Esophagus muscularis mucosa (tissue), 4 donors: Measurements from ENCODE around the gene PSMA4. TPM values are rescaled to one million over a fixed set of nuclear protein-coding genes. Genes with fewer than 3 reads are reported as not detected.

ENCODE experiments used
- DNase-seq: peaks from one replicate; pipeline ENCODE4 v3.0.0-alpha.2; 2017; ENCODE audit errors: extremely low spot score
- H3K27ac ChIP-seq, 4 donors: fragments of 200-600 bp; sonication (generic); replicated peaks in 1 of 4; 1 replicate in 3 of 4; 2 replicates in 1 of 4; pipeline ENCODE4 v1.5.1; 2016 to 2019; ENCODE audit warnings: mild to moderate bottlenecking in 1 of 4
- H3K27me3 ChIP-seq, 4 donors: fragments of 200-600 bp; sonication (generic); one replicate each; pipeline versions ENCODE4 v1.5.1 to v1.6.0; 2016 to 2019
- H3K36me3 ChIP-seq, 4 donors: fragments of 200-600 bp; sonication (generic); one replicate each; pipeline ENCODE4 v1.5.1; 2016 to 2019
- H3K4me1 ChIP-seq, 4 donors: fragments of 200-600 bp; sonication (generic); one replicate each; pipeline ENCODE4 v1.5.1; 2016 to 2019
- H3K4me3 ChIP-seq, 4 donors: fragments of 200-600 bp; sonication (generic); 1 replicate in 2 of 4; 2 replicates in 2 of 4; pipeline ENCODE4 v1.5.1; 2016 to 2019; ENCODE audit warnings: mild to moderate bottlenecking in 4 of 4, moderate library complexity in 1 of 4
- H3K9me3 ChIP-seq, 4 donors: fragments of 200-600 bp; sonication (generic); 1 replicate in 3 of 4; 2 replicates in 1 of 4; pipeline ENCODE4 v1.5.1; 2016 to 2019
- EP300 ChIP-seq: sonication (generic); formaldehyde crosslinking; IDR thresholded peaks from one replicate; pipeline ENCODE4 v1.6.1; 2017; ENCODE audit warnings: antibody characterized with exemption
- POLR2A ChIP-seq: fragments of 450-650 bp; IDR thresholded peaks from one replicate; pipeline ENCODE4 v1.6.1; 2017; ENCODE audit warnings: antibody characterized with exemption, moderate library complexity, mild to moderate bottlenecking, low read depth
- POLR2AphosphoS5 ChIP-seq, 2 donors: sonication (generic); formaldehyde crosslinking; IDR thresholded peaks; one replicate each; pipeline ENCODE4 v1.6.1; 2017; ENCODE audit warnings: antibody characterized with exemption in 2 of 2
- WGBS: methylation state at CpG from one replicate; pipeline ENCODE4 v1.1.5; 2018; 5-methylcytosine and 5-hydroxymethylcytosine counted together
- intact Hi-C: fragments of 100-400 bp; cut with DNase I; formaldehyde crosslinking; loops from one replicate; pipeline ENCODE4 v1.15.1; 2023
- total RNA-seq, 4 donors: library from RNA; depleted of rRNA; stranded (reverse); fragments of >200 nt; gene quantifications; one replicate each; pipeline versions ENCODE4 v1.1.0 to v1.2.1, GENCODE V29; 2016
- TF ChIP-seq, protein P1 (sequence below), 3 experiments: fragments of 200-600 bp in 2 of 3; fragments of 450-650 bp in 1 of 3; sonication (generic) in 2 of 3; IDR thresholded peaks; one replicate each; pipeline ENCODE4 v1.5.1; 2017 to 2019; ENCODE audit warnings: antibody characterized with exemption in 3 of 3, mild to moderate bottlenecking in 2 of 3, moderate library complexity in 1 of 3

PSMA4 gene
- total RNA-seq, 4 donors from 2014 or later: 103 to 135 (median 117) TPM

DNA sequence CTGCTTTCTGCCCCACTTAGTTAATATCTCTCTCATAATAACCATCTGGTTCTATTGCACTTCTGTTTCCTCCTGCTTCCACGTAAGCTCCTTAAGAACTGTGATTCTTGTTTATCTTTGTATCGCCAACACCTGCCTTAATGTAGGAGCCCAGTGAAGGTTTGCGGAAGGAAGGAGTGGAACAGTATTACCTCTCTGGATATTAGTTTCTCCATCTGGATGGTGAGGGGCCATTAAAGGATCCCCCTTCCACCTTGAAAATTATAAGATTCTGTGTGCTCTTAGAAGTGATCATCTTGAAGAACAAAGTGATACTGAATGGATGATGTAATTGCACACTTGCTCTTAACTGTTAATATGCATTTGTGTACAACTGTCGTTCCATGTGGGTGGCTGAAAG lies 27.3 kb downstream of the PSMA4 start:
- no peak for DNase-seq
- Histone ChIP-seq H3K4me3 (no peak overlapping the region), H3K9me3 (no peaks in the 10 kb centered on the region), H3K27ac (no peak overlapping the region), H3K4me1 (peaks cover 5 to 18% (median 17%) of the 10 kb centered on the region in 4 donors), H3K36me3 (no peaks in the 10 kb centered on the region), H3K27me3 (peaks cover 0 to 10% (median 0%) of the 10 kb centered on the region in 4 donors)
- TF ChIP-seq POLR2A (no peak), POLR2AphosphoS5 (IDR thresholded peaks at IDR 0.05) (no peak), EP300 (no peak)
- TF ChIP-seq, protein P1, sequence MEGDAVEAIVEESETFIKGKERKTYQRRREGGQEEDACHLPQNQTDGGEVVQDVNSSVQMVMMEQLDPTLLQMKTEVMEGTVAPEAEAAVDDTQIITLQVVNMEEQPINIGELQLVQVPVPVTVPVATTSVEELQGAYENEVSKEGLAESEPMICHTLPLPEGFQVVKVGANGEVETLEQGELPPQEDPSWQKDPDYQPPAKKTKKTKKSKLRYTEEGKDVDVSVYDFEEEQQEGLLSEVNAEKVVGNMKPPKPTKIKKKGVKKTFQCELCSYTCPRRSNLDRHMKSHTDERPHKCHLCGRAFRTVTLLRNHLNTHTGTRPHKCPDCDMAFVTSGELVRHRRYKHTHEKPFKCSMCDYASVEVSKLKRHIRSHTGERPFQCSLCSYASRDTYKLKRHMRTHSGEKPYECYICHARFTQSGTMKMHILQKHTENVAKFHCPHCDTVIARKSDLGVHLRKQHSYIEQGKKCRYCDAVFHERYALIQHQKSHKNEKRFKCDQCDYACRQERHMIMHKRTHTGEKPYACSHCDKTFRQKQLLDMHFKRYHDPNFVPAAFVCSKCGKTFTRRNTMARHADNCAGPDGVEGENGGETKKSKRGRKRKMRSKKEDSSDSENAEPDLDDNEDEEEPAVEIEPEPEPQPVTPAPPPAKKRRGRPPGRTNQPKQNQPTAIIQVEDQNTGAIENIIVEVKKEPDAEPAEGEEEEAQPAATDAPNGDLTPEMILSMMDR (IDR thresholded peaks at IDR 0.05): no peak
- WGBS: 79% methylated on average over 4 of the region's 4 CpGs
- intact Hi-C loops: no loop called here

DNA sequence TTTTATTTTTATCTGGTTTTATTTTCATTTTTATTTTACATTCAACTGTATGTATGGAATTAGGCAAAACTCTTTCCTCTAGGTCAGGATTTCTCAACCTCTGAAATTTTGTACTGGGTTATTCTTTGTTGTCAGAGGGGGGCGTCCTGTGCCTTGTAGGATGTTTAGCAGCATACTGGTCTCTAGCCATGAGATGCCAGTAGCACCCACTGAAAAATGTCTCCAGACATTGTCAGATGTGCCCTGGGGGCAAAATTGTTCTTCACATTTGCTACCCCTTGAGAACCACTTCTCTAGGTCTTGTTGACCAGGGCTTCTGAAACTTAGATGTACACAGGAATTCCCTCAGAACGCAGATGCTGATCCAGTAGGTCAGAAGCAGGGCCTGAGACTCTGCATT lies 30.5 kb downstream of the PSMA4 start:
- intact Hi-C loops: no loop called here
- DNase-seq: no peak

DNA sequence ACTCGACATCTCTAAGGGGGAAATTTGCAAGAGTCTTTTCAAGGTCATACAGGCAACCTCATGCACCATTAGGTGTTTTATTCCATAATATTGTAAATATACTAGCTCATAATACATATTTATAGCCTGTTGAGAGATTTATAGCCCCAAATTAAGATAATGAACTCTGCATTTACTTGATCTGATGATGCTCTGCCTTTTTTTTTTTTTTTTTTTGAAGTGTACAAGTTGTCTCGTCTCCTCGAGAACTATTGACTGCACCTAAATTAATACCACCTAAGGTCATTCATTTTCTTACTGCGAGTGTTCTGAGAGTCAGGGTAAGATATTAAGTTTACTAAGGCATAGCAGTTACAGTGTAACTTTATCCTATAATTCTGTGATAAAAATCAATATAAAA lies 31.1 kb downstream of the PSMA4 start:
- Histone ChIP-seq H3K27ac (no peak overlapping the region), H3K36me3 (no peaks in the 10 kb centered on the region), H3K4me1 (peaks cover 0 to 3% (median 2%) of the 10 kb centered on the region in 4 donors), H3K9me3 (no peaks in the 10 kb centered on the region), H3K4me3 (no peak overlapping the region), H3K27me3 (peaks cover 0 to 10% (median 0%) of the 10 kb centered on the region in 4 donors)
- intact Hi-C loops: no loop called here
- 84% methylated on average over 4 of the region's 4 CpGs for WGBS
- TF ChIP-seq, protein P1 (IDR thresholded peaks at IDR 0.05): no peak
- TF ChIP-seq POLR2AphosphoS5 (IDR thresholded peaks at IDR 0.05) (no peak), POLR2A (no peak), EP300 (no peak)
- no peak for DNase-seq

More for the DNA sequence above, 30.5 kb downstream of the PSMA4 start:
- H3K4me1 ChIP-seq: peaks cover 5 to 9% (median 9%) of the 10 kb centered on the region in 4 donors
- no peak overlapping the region for H3K4me3 ChIP-seq
- 72% methylated on average over 1 of the region's 2 CpGs for WGBS
- no peaks in the 10 kb centered on the region for H3K36me3 ChIP-seq
- H3K9me3 ChIP-seq: no peaks in the 10 kb centered on the region
- H3K27ac ChIP-seq: no peak overlapping the region
- TF ChIP-seq, protein P1 (IDR thresholded peaks at IDR 0.05): no peak
- TF ChIP-seq EP300: no peak
- TF ChIP-seq POLR2AphosphoS5 (IDR thresholded peaks at IDR 0.05): no peak
- TF ChIP-seq POLR2A: no peak
- H3K27me3 ChIP-seq: peaks cover 0 to 10% (median 0%) of the 10 kb centered on the region in 4 donors

DNA sequence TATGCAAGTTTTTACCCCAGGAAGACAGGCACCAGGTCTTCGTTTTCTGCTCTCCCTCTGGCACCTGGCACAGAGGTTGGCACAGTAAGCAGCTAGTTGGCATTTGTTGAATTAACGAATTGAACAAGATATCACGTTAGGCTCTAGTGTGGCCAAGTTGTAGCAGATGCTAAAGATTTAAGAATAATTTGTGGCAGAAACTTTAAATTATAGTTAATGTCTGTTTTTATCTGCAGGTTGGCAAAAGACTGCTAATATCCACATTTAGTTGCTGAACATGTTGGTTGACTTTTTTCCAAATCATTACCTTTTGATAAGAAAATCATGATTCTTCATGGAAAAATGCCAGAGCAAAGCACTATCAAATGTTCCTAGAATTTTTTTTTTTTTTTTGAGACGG lies 33.2 kb downstream of the PSMA4 start:
- TF ChIP-seq, protein P1 (IDR thresholded peaks at IDR 0.05): no peak
- no peak for TF ChIP-seq POLR2AphosphoS5 (IDR thresholded peaks at IDR 0.05)
- TF ChIP-seq EP300: no peak
- TF ChIP-seq POLR2A: no peak
- Histone ChIP-seq H3K9me3 (no peaks in the 10 kb centered on the region), H3K36me3 (no peaks in the 10 kb centered on the region), H3K27me3 (peaks cover 0 to 10% (median 0%) of the 10 kb centered on the region in 4 donors), H3K4me3 (no peak overlapping the region), H3K4me1 (no peaks in the 10 kb centered on the region), H3K27ac (no peak overlapping the region)
- WGBS: 65% methylated on average over 4 of the region's 4 CpGs
- intact Hi-C loops: no loop called here
- no peak for DNase-seq

DNA sequence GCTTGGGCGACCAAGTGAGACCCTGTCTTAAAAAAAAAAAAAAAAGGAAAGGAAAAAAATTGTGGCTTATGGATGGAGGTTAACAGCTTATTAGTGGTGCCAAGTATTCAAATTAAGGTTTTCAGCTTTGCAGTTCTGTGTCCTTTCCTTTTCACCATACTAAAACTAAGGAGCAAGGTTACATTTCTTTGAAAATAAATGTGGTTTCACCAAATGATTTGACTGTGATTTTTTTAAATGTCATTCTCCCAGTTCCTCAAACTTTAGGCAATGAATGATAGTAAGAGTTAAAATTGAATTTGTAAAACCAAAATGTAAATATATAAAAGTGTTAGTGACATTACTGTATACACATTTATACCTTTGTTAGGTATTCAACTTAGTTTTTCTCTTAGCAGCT lies 34.7 kb downstream of the PSMA4 start:
- no peaks in the 10 kb centered on the region for H3K36me3 ChIP-seq
- H3K27ac ChIP-seq: no peak overlapping the region
- 100% methylated on average over 1 of the region's 1 CpG for WGBS

More for the DNA sequence above, 34.7 kb downstream of the PSMA4 start:
- DNase-seq: no peak
- Histone ChIP-seq H3K27me3 (peaks cover 0 to 7% (median 0%) of the 10 kb centered on the region in 4 donors), H3K4me1 (no peaks in the 10 kb centered on the region), H3K9me3 (no peaks in the 10 kb centered on the region), H3K4me3 (no peak overlapping the region)
- intact Hi-C loops: no loop called here
- TF ChIP-seq EP300 (no peak), POLR2A (no peak), POLR2AphosphoS5 (IDR thresholded peaks at IDR 0.05) (no peak)
- TF ChIP-seq, protein P1 (IDR thresholded peaks at IDR 0.05): no peak
